CD14-positive monocyte (primary cell): Measurements from ENCODE around the gene FOXP1. TPM values are rescaled to one million over a fixed set of nuclear protein-coding genes. Genes with fewer than 3 reads are reported as not detected.

Experiments
- DNase-seq, 3 donors: peaks; one replicate each; pipeline ENCODE4 v3.0.0-alpha.2; 2011 to 2022
- H2AFZ ChIP-seq: 2 replicates; pipeline ENCODE4 v1.6.0; 2012; ENCODE audit warnings: mild to moderate bottlenecking, low read depth, low read length, inconsistent platforms; ENCODE audit not compliant: insufficient read depth, poor library complexity, severe bottlenecking
- H3K27ac ChIP-seq, 2 donors: 1 replicate in 1 of 2; 2 replicates in 1 of 2; pipeline ENCODE4 v1.5.1; 2012 to 2013; ENCODE audit warnings: low read length in 2 of 2, control low read depth in 1 of 2, inconsistent platforms in 1 of 2, low read depth in 1 of 2, mild to moderate bottlenecking in 1 of 2
- H3K27me3 ChIP-seq, 2 donors: one replicate each; pipeline versions ENCODE4 v1.6.0 to v1.6.1; 2011 to 2013; ENCODE audit warnings: low read length in 2 of 2; ENCODE audit not compliant: control insufficient read depth in 2 of 2, insufficient read depth in 2 of 2
- H3K36me3 ChIP-seq, 2 donors: replicated peaks in 1 of 2; 1 replicate in 1 of 2; 2 replicates in 1 of 2; pipeline versions ENCODE4 v1.5.1 to v1.6.1; 2012 to 2013; ENCODE audit warnings: low read length in 2 of 2, control low read depth in 1 of 2, inconsistent platforms in 1 of 2, mild to moderate bottlenecking in 1 of 2; ENCODE audit not compliant: insufficient read depth in 2 of 2, control insufficient read depth in 1 of 2
- H3K4me1 ChIP-seq, 2 donors: 1 replicate in 1 of 2; 2 replicates in 1 of 2; pipeline versions ENCODE4 v1.5.1 to v1.6.1; 2012 to 2013; ENCODE audit warnings: low read length in 2 of 2, control low read depth in 1 of 2, inconsistent platforms in 1 of 2, mild to moderate bottlenecking in 1 of 2, moderate library complexity in 1 of 2; ENCODE audit not compliant: insufficient read depth in 2 of 2, control insufficient read depth in 1 of 2
- H3K4me2 ChIP-seq: replicated peaks from 2 replicates; pipeline ENCODE3; 2012; ENCODE audit warnings: low read length, moderate library complexity, mild to moderate bottlenecking; ENCODE audit not compliant: poor library complexity, severe bottlenecking; ENCODE audit errors: extremely low read depth
- H3K4me3 ChIP-seq, 3 experiments: fragments of 200-600 bp in 1 of 3; sonication (generic) in 1 of 3; replicated peaks in 1 of 3; 1 replicate in 2 of 3; 2 replicates in 1 of 3; pipeline ENCODE4 v1.5.1; 2011 to 2013; ENCODE audit warnings: low read length in 3 of 3, mild to moderate bottlenecking in 3 of 3, control low read depth in 2 of 3, low read depth in 2 of 3, inconsistent platforms in 1 of 3, moderate library complexity in 1 of 3
- H3K79me2 ChIP-seq: 2 replicates; pipeline ENCODE4 v1.6.0; 2012; ENCODE audit warnings: mild to moderate bottlenecking, control low read depth, inconsistent platforms, low read length, moderate library complexity; ENCODE audit not compliant: insufficient read depth
- H3K9ac ChIP-seq: 2 replicates; pipeline ENCODE4 v1.6.0; 2017; ENCODE audit warnings: low read length, mild to moderate bottlenecking; ENCODE audit not compliant: insufficient read depth, poor library complexity, severe bottlenecking
- H3K9me3 ChIP-seq, 2 donors: replicated peaks in 1 of 2; 1 replicate in 1 of 2; 2 replicates in 1 of 2; pipeline versions ENCODE4 v1.5.1 to v1.6.1; 2012 to 2013; ENCODE audit warnings: low read length in 2 of 2, control low read depth in 1 of 2; ENCODE audit not compliant: control insufficient read depth in 1 of 2, insufficient read depth in 1 of 2
- H4K20me1 ChIP-seq: 2 replicates; pipeline ENCODE4 v1.6.0; 2012; ENCODE audit warnings: mild to moderate bottlenecking, low read length, control low read depth, moderate library complexity; ENCODE audit not compliant: insufficient read depth
- H3K27ac Mint-ChIP-seq, 7 donors: one replicate each; pipeline ENCODE4 v1.8.0; 2020; ENCODE audit warnings: mild to moderate bottlenecking in 7 of 7, mixed read lengths in 7 of 7, moderate library complexity in 6 of 7, inconsistent platforms in 2 of 7
- H3K27me3 Mint-ChIP-seq, 3 donors: one replicate each; pipeline ENCODE4 v1.8.0; 2021 to 2022; ENCODE audit warnings: low read depth in 3 of 3, mild to moderate bottlenecking in 3 of 3, mixed read lengths in 3 of 3, moderate library complexity in 3 of 3, inconsistent platforms in 1 of 3
- H3K36me3 Mint-ChIP-seq, 2 donors: one replicate each; pipeline ENCODE4 v1.8.0; 2020; ENCODE audit warnings: mixed read lengths in 2 of 2, inconsistent platforms in 1 of 2, mild to moderate bottlenecking in 1 of 2
- H3K4me1 Mint-ChIP-seq: one replicate; pipeline ENCODE4 v1.8.0; 2020; ENCODE audit warnings: mild to moderate bottlenecking, mixed read lengths
- H3K4me3 Mint-ChIP-seq, 2 donors: one replicate each; pipeline ENCODE4 v1.8.0; 2020; ENCODE audit warnings: mild to moderate bottlenecking in 2 of 2, mixed read lengths in 2 of 2, moderate library complexity in 1 of 2
- H3K9me3 Mint-ChIP-seq, 7 donors: one replicate each; pipeline ENCODE4 v1.8.0; 2020 to 2022; ENCODE audit warnings: mixed read lengths in 7 of 7, mild to moderate bottlenecking in 6 of 7, moderate library complexity in 6 of 7, inconsistent platforms in 2 of 7
- WGBS: methylation state at CpG from one replicate; pipeline ENCODE4 v1.1.5; 2013; ENCODE audit warnings: missing lambda C conversion rate; ENCODE audit not compliant: insufficient coverage; 5-methylcytosine and 5-hydroxymethylcytosine counted together
- intact Hi-C, 2 donors: fragments of 100-400 bp; cut with micrococcal nuclease; formaldehyde crosslinking; loops; one replicate each; pipeline versions ENCODE4 v1.15.0 to v1.15.1; 2023
- polyA plus RNA-seq, 3 donors: library from polyadenylated mRNA; depleted of rRNA in 1 of 3; unstranded in 2 of 3; stranded (reverse) in 1 of 3; fragments of 300-500 nt in 2 of 3; fragments of >200 nt in 1 of 3; fragmentation: Illumina TruSeq in 2 of 3; gene quantifications; 1 replicate in 2 of 3; 2 replicates in 1 of 3; pipeline ENCODE4 v1.2.3, GENCODE V29; 2012 to 2021
- TF ChIP-seq, protein P1 (sequence below): fragments of 200-600 bp; IDR thresholded peaks from one replicate; pipeline ENCODE4 v1.8.0; 2022; ENCODE audit warnings: antibody characterized with exemption, mild to moderate bottlenecking

The FOXP1 gene
- polyA plus RNA-seq, 3 donors: 25.7 to 42.6 (median 27.8) TPM

DNA sequence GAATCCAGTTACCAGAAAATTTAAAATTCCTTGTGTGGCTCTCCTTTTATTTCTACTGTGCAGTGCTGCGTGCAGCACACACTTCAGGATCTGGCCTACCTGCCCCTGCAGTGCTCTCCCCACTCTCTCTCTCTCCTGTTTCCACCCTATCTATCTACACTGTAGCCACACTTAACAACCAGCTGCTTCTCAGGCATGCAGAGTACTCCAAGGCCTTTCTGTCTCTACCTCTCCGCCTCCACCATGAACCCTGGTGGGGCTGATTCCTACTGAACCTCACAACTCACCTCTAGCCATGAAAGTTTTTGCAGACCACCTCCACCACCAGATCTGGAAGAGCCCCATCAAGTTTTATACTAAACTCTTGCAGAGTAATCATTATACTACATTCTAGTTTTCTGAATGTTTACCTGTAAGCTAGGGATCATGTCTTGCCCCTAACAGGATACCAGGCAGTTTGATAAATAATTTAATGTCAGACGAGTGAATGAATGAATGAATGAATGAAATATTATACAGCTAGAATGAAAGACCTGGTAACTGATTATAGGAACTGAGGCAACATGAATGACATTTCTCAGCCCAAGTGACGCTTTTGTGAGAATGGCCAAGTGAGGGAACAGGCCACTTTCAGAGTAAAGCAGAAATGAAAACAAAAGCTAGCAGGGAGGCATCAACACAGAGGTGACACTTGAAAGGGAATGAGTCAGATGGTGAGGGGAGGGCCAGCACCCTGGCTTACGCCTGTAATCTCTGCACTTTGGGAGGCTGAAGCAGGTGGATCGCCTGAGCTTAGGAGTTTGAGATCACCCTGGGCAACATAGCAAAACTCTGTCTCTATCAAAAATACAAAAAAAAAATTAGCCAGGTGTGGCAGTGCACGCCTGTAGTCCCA lies 363.5 kb downstream of the FOXP1 start:
- H3K36me3 Mint-ChIP-seq: peaks cover 17 to 28% of the 10 kb centered on the region in 2 donors

DNA sequence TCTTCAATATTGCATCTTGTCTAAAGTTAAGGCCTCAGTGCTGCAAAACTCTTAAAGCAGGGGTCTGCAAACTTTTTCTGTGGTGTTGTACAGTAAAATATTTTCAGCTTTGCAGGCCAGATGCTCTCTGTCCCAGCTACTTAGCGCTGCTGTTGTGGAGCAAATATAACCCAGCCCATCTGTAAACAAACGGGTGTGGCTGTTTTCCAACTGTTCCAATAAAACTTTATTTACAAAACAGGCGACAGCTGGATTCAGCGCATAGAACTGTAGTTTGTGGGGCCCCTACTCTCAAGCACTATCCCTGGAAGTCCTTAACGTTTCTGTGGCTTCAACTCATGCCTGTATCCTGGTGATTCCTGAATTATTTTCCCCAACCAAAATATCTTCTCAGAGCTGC lies 365.0 kb downstream of the FOXP1 start:
- H4K20me1 ChIP-seq: peaks cover 81% of the 10 kb centered on the region
- intact Hi-C loops: no loop called here
- TF ChIP-seq, protein P1, sequence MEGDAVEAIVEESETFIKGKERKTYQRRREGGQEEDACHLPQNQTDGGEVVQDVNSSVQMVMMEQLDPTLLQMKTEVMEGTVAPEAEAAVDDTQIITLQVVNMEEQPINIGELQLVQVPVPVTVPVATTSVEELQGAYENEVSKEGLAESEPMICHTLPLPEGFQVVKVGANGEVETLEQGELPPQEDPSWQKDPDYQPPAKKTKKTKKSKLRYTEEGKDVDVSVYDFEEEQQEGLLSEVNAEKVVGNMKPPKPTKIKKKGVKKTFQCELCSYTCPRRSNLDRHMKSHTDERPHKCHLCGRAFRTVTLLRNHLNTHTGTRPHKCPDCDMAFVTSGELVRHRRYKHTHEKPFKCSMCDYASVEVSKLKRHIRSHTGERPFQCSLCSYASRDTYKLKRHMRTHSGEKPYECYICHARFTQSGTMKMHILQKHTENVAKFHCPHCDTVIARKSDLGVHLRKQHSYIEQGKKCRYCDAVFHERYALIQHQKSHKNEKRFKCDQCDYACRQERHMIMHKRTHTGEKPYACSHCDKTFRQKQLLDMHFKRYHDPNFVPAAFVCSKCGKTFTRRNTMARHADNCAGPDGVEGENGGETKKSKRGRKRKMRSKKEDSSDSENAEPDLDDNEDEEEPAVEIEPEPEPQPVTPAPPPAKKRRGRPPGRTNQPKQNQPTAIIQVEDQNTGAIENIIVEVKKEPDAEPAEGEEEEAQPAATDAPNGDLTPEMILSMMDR: no peak
- Mint-ChIP-seq H3K36me3 (peaks cover 17 to 24% of the 10 kb centered on the region in 2 donors), H3K27ac (no peak overlapping the region), H3K27me3 (no peaks in the 10 kb centered on the region), H3K4me3 (no peak overlapping the region), H3K9me3 (peaks cover 0 to 2% (median 0%) of the 10 kb centered on the region in 7 donors), H3K4me1 (peaks cover 4% of the 10 kb centered on the region)
- peaks cover 0 to 10% of the 10 kb centered on the region in 2 donors for H3K36me3 ChIP-seq
- no peak for DNase-seq
- H2AFZ ChIP-seq: no peak overlapping the region
- H3K9ac ChIP-seq: no peak overlapping the region
- WGBS: 100% methylated on average over 3 of the region's 5 CpGs
- peaks cover 15% of the 10 kb centered on the region for H3K79me2 ChIP-seq
- H3K9me3 ChIP-seq: no peaks in the 10 kb centered on the region
- no peak overlapping the region for H3K4me2 ChIP-seq
- no peak overlapping the region for H3K4me3 ChIP-seq
- no peaks in the 10 kb centered on the region for H3K27me3 ChIP-seq
- H3K27ac ChIP-seq: no peak overlapping the region
- no peaks in the 10 kb centered on the region for H3K4me1 ChIP-seq

More for the DNA sequence above, 363.5 kb downstream of the FOXP1 start:
- TF ChIP-seq, protein P1: no peak
- Histone ChIP-seq H2AFZ (no peak overlapping the region), H3K27ac (no peak overlapping the region), H3K4me3 (no peak overlapping the region), H4K20me1 (peaks cover 83% of the 10 kb centered on the region), H3K79me2 (peaks cover 20% of the 10 kb centered on the region), H3K9ac (no peak overlapping the region), H3K36me3 (peaks cover 0 to 5% of the 10 kb centered on the region in 2 donors), H3K4me1 (no peaks in the 10 kb centered on the region), H3K9me3 (no peaks in the 10 kb centered on the region), H3K4me2 (no peak overlapping the region), H3K27me3 (no peaks in the 10 kb centered on the region)
- DNase-seq: no peak
- intact Hi-C loops: no loop called here
- no peak overlapping the region for H3K4me3 Mint-ChIP-seq
- H3K9me3 Mint-ChIP-seq: peaks cover 0 to 2% (median 0%) of the 10 kb centered on the region in 7 donors
- H3K27me3 Mint-ChIP-seq: no peaks in the 10 kb centered on the region
- peak overlapping the region in 6 of 7 donors; percentile 4 to 72 (median 14) for H3K27ac Mint-ChIP-seq
- 90% methylated on average over 3 of the region's 7 CpGs for WGBS
- peaks cover 4% of the 10 kb centered on the region for H3K4me1 Mint-ChIP-seq
